ENCODE measurements around the gene SORBS1.

Gene SORBS1

GRCh38 chr10:95511314-95511713 is 49.9 kb downstream of the SORBS1 start:
- no peak for DNase-seq

DNA sequence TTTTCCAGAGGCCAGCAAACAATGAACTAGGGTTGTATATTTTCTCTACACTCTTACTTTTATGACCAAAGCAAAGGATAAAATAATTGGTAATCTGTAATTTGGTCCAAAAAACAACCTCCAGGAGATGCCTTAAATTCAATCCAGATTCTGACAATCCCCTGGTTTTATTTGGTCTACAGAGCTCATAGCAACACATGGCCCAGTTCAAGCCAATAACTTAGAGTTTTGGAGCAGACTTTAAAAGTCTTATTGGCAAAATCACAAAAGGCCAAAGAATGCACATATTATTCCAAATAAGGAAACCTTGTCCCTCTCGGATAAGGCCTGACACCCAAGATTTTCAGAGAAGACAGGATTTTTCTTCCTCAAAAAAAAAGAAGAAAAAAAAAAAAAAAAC is 51.9 kb downstream of the SORBS1 start:
- DNase-seq, result no peak

DNA sequence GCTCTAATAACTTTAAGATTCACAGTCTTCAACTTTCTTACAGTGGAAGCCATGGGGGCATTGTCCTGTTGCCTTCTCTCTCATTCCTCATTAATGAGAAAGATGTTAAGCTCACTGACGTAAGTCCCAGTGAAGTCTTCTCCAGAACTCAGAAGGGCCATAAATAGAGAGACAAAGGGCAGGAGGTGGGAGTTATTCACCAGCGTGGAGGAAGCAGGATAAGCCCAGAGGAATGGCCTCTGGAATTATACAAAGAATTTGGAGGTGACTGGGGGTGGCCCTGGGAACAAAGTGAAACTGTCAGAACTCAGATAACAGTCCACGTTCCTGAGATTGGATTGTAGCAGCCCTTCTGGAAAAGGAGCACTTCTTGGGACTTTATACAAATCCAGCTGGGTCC is 52.4 kb downstream of the SORBS1 start:
- DNase-seq, result no peak

DNA sequence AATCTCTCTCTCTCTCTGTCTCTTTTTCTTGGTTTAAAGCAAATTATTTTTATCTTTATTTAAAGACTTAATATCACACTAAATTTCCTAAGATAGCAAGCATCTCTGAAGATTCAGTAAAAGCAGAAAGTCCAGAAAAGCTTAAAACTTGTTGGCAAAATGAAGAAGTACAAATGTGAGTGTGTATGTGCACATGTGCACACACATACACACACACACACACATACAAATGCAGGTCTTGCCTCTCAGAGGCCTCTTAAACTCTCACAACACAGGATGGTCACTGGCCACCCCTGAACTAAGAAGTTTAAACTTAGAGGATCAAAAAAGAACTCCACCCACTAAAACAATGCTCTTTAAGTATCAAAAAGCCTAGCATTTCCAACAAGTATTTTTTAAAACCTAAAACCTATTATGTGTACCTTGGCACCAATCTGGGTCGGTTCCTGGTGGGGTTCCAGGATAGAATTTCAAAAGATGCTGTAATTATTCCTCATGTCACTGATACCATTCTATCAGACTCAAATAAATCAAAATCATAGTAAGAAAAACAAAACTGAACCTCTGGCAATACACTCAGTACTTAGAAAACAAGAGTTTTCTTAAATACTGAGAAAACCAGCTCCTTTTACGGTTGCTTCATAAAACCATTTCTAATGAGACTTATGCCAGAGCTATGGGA is 55.0 kb downstream of the SORBS1 start:
- DNase-seq, result no peak

DNA sequence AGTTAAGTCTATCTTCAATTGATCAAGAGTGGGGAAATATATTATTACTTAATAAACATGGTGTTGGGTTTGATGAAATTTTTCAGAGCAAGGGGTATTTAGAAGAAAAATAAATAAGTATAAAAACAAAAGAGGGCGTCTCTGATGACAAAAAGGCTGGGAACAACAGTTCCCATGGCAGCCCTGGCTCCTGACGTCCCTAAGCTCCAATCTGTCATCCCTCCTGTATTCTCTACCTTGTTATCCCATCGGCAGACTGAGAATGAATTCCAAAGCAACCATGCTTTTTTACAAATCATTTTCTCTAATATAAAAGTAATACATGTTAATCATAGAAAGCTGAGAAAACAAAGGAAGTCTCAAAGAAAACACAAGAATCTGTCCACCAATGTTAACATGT is 55.5 kb downstream of the SORBS1 start:
- DNase-seq, result no peak

GRCh38 chr10:95505084-95505610 is 56.0 kb downstream of the SORBS1 start:
- no peak for DNase-seq

DNA sequence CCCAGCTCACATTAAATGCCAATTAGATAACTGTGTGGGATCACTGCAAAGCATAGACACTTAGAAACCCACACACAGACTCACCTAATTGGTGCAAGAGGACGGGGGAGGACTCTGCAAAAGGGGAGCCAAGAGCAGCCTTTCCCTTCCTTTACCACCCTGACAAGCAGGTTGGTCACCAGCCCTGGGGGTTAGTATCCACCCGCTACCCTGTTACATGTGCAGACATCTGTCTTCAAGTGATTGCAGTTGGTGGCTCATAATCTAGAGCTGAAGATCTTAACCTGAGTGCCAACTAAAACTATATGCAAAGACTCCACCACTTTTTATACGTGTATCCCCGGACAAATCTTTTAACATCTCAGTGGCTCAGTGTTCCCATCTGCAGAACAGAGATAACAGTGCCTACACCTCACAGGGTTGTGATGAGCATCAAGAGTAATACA is 56.9 kb downstream of the SORBS1 start:
- no peak for DNase-seq

- DNase-seq, result no peak
Observed at GRCh38 chr10:95503526-95503925, 57.6 kb downstream of the SORBS1 start.

- no peak for DNase-seq
Observed at GRCh38 chr10:95503001-95503400, 58.2 kb downstream of the SORBS1 start.

DNA sequence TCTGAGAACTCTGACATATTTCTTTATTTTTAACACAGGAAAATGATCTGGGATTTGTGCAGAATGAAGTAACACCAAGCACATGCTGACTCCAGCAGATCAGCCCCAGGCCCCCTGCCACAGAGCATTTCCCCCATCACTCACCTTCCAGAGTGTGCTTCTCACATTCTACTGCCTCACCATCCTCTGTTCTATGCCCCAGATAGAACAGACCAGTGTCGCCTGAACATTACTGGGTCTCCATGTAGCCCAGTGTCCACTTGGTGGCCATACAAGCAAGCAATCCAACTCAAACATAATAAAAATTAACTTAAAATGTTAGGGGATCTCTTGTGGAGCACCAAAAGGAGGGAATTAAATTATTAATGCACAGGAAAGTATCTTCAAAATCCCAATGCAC is 58.8 kb downstream of the SORBS1 start:
- DNase-seq, result no peak

DNA sequence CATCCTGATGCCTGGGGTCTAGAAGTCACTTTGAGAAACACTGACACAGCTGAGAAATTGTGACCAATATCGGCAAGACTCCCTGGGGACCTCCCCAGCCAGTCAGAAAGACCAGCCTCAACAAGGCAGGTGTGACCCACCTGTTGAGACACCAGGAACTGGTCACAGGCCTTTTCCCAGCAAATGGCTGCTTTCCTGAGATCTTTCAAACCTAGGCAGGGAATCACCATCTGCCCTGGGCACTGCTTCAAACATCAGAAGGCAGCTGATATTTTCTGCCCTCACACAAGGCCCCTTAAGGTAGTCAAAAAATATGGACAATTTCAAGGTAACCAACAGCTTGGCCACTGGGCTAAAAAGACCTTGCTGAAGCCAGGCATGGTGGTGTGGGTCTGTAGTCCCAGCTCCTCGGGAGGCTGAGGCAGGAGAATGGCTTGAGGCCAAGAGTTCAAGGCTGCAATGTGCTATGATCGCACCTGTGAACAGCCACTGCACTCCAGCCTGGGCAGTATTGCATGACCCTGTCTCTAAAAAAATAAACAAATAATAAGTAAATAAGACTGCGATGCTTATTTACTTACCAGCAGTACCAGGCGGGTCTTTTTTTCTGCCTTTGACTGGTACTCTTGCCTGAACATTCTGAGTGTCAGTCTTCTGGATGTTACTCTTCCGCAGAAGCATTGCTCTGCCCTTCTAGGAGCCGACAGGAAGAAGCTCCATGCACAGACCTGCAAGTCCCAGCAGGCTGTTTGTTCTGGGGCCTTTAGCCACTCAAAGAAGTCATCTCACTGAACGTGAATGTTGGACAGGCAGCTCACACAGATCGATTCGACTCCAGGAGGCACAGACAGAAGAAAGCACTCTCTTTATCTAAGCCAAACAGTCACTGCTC is 59.7 kb downstream of the SORBS1 start:
- DNase-seq, result no peak

DNA sequence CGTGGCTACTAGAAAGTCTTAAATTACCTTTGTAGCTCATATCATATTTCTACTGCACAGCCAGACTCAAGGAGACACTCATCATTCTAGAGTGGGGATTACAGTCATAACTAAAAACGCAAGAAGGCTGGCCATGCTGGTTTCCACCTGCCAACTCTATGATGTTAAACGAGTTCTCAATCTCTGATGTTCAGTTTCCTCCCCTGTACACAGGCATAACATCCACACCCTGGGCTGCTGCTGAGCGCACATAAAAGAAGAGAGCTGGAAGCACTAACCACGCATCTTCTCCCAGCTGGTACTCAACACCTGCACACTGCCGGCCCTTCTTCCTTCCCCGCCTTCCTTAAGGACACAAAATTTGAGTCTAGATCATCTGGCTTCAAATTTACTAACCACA is 60.5 kb downstream of the SORBS1 start:
- no peak for DNase-seq

- no peak for DNase-seq
Observed at GRCh38 chr10:95500097-95500496, 61.1 kb downstream of the SORBS1 start.

DNA sequence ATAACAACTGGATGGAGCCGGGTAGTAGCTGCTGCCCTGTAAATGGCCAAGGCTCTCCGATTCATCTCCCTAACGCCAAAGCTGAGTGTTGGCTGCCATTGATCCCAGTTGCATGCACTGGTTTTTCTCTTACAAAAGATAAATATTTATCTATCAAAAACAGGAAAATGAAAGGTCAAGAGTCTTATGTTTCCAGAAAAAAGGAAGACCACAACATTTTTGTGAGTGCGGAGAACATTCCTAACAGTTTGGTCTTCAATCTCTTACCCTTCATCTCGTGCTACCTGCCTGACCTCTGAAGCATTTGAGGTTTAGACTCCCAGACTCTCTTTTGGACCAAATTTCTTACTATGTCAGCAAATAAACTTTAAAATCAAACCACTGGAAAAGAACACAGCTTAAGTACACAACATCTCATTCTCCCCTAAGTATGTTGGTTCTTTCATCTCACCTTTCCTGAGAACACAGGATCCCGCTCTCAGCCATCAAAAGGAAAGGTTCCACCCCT is 61.6 kb downstream of the SORBS1 start:
- DNase-seq, result no peak

DNA sequence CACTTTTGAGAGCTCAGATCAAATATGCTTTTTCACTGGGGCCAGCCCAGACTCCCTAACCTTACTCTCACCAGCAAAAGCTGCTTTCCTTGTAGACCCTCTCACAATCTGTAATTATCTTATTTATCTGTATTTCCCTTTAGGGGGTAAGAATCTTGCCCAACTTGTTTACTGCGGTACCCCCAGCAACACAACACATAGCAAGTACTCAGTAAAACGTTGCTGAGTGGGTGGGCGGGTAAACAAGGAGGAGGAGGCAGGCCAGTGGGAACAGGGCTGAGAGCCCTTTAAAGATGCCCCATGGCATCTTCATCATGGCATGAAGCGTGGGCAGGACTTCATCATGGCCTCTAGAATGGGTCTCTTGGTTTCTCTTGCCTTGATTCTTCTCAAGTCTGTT is 64.2 kb downstream of the SORBS1 start:
- DNase-seq, result no peak

GRCh38 chr10:95496246-95496911 is 64.8 kb downstream of the SORBS1 start:
- no peak for DNase-seq

DNA sequence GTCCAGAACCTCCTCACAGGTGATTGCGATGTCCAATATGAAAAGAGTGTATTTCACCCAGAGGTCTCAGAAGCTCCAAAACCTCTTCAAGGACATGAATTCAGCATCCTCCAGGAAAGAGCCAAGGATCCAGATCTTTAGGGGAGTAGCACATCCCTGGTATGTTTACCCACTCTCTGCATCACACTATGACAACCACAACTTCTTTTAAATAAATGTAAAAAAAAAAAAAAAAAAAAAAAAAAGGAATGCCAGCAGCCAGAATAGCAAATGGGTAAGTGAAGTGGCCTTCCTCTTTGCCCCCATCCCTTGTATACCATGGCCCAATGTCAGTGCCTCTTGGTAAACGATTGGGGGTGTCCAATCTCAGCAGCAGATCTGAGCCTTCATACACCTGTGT is 67.3 kb downstream of the SORBS1 start:
- no peak for DNase-seq

GRCh38 chr10:95487994-95488393 is 73.2 kb downstream of the SORBS1 start:
- DNase-seq, result no peak

GRCh38 chr10:95485056-95485844 is 75.9 kb downstream of the SORBS1 start:
- DNase-seq, result no peak

DNA sequence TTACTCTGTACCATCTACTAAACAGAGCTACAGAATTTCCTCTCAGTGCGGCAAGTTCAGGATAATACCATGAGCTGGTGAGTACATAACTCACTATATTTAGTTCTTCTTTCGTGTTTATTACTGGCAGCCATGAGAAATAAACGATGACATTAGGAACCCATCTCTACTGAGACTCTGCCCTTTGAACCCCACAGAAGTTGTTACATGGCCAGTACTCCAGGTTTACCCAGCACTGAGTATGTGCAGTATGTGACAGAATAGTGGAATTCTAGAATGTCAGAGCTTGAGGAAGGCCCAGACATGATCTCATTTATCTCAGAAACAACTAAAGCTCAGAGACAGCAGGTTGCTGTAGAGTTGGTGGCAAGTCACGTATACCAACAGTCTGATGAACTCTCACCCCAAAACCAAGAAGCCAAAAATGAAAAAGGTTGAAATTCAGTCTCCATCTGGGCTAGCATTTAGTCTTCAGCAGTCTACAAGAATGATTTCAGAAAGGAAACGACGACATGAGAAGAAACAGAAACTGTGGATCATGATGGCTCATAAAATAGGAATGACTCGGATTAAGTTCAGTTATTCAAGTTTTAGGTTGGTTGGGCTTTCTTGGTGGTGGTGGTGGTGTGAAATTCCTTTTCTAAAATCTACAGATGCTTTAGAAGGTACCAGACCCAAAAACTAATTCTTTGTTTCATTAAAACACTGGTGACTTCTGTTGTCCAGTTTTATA is 78.5 kb downstream of the SORBS1 start:
- DNase-seq, result no peak

DNA sequence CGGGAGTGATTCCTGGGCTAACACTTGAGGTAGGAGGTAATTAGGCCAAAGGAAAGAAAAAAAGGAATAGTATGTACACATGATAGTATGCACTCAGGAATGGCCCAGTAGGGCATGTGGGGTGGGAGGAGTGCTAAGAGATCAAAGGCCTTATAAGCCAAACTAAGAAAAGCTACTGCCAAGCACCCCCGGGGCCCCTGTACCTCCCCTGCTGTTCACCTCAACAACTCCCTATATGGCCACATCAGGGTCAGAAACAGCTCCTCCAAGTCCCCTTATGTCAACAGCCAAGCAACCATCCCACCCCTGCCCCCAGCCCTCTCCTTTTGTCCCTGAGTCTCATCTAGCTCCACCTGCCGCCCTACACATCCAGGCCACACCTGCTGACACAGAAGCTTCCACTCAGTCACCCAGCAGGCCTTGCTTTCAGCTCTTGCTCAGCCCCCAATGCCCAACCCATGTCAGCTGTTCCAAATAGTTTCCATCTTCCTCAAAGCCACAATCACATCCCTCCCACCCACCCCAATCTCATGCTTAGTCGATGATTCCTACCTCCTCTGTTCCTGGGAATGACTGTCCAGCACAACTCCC is 80.2 kb downstream of the SORBS1 start:
- no peak for DNase-seq

Measured in CD4-positive, alpha-beta T cell treated with Interleukin-12 subunit alpha and Interleukin-12 subunit beta, for 1 hour (primary cell).